ENCODE results near the gene CIDEC. TPM values are rescaled to one million over a fixed set of nuclear protein-coding genes. Genes with fewer than 3 reads are reported as not detected.
A peak's percentile ranks its signal among the peaks of the same experiment; 100 is the strongest.
"Not testable (repeated sequence)": the region's sequence is repeated elsewhere in the genome, so short reads cannot be mapped to it uniquely, and the experiment has no call there.

Gene CIDEC
- total and polyA plus RNA-seq, 2 of the 13 experiments (the other 11 are each of a cell fraction or from before 2014, with no cell fraction given): 2.5 to 10.4 TPM

GRCh38 chr3:9900965-9901415, 20.9 kb upstream of the CIDEC start:
- peak overlapping the region; percentile 97 for H3K4me2 ChIP-seq (ENCODE audit: low read depth, low read length)
- H3K27me3 ChIP-seq (ENCODE audit: control insufficient read depth in 1 of 2, insufficient read depth in 2 of 2, low read length in 2 of 2); in situ Hi-C loops (cut with HindIII; ENCODE audit: extremely low pct_ligation_motif_present, low pct_unique_long_range_greater_than_20kb); H3K9ac ChIP-seq (ENCODE audit: insufficient read depth, low read depth, low read length); CTCF ChIA-PET (ENCODE audit: low intra/inter-chr PET ratio, low total read pairs); ATAC-seq; H2AFZ ChIP-seq (ENCODE audit: low read length); BruUV-seq (replicated peaks); H4K20me1 ChIP-seq (ENCODE audit: insufficient read depth, low read length); H3K36me3 ChIP-seq (replicated peaks in 1 of 2; ENCODE audit: control insufficient read depth in 1 of 2, insufficient read depth in 2 of 2, low read length in 2 of 2); H3K9me3 ChIP-seq (ENCODE audit: low read length); TF ChIP-seq ZHX2 (CRISPR knock-in tag; IDR thresholded peaks at IDR 0.05; ENCODE audit: borderline replicate concordance); CREM (CRISPR knock-in tag; IDR thresholded peaks at IDR 0.05): not testable (repeated sequence)
- intact Hi-C loops (cut with micrococcal nuclease; ENCODE audit: unreplicated experiment): loop anchor here (5.0 kb wide), 1 partner anchor 46 kb away; no protein-coding TSS in a partner anchor
- H3K4me1 ChIP-seq (ENCODE audit: insufficient read depth, low read length): peaks cover 86% of the 10 kb centered on the region
- POLR2A ChIA-PET: interaction anchor here (0.6 to 9.3 kb wide), 10 partner anchors 10 to 264 kb away, joined by 3 to 298 read pairs (median 12); partner anchors contain the start of genes ARPC4, CRELD1, IL17RC and JAGN1
- 10% methylated on average over 6 of the region's 6 CpGs for WGBS (ENCODE audit: low lambda C conversion rate)
- peaks cover 15% of the 10 kb centered on the region for H3K79me2 ChIP-seq (ENCODE audit: insufficient read depth, low read length)
- peak overlapping the region; percentile 100 for H3K27ac ChIP-seq (ENCODE audit: extremely low read length, insufficient read depth, low read length)
- peak; percentile 84 for DNase-seq (ENCODE audit: low spot score)
- peak overlapping the region in 1 of 3 experiments; percentile 92; a peak in 1 of 6 replicates for H3K4me3 ChIP-seq (replicated peaks in 1 of 3; ENCODE audit: insufficient read depth in 1 of 3, low read depth in 2 of 3, low read length in 3 of 3)
- peak; percentile 53 for FAIRE-seq
- 0 out of 2 replicates have a peak, but pooled peaks have one; percentile 26 for TF ChIP-seq ZNF644 (CRISPR knock-in tag; IDR thresholded peaks at IDR 0.05; ENCODE audit: low read depth)
- TF ChIP-seq ZNF460 (CRISPR knock-in tag; IDR thresholded peaks at IDR 0.05; ENCODE audit: borderline replicate concordance): peak; percentile 100
- TF ChIP-seq ZHX2 (IDR thresholded peaks at IDR 0.05; ENCODE audit: low read depth): 0 out of 2 replicates have a peak, but pooled peaks have one; percentile 26
- 0 out of 2 replicates have a peak, but pooled peaks have one; percentile 17 for TF ChIP-seq ZFX (CRISPR knock-in tag; IDR thresholded peaks at IDR 0.05; ENCODE audit: low read depth)
- peak; percentile 69 for TF ChIP-seq ZMYM4 (CRISPR knock-in tag; IDR thresholded peaks at IDR 0.05)
- peak; percentile 81; the same call in 1 of the 2 replicates for TF ChIP-seq GATAD2A (CRISPR knock-in tag; IDR thresholded peaks at IDR 0.05)
- TF ChIP-seq FOXA3 (CRISPR knock-in tag; IDR thresholded peaks at IDR 0.05): peak; percentile 71
- TF ChIP-seq ARID4A (CRISPR knock-in tag; IDR thresholded peaks at IDR 0.05; ENCODE audit: borderline replicate concordance): peak; percentile 38; the same call in 1 of the 2 replicates
- 0 out of 2 replicates have a peak, but pooled peaks have one; percentile 31 for TF ChIP-seq ZNF543 (CRISPR knock-in tag; IDR thresholded peaks at IDR 0.05)
- TF ChIP-seq POGZ (CRISPR knock-in tag; IDR thresholded peaks at IDR 0.05): peak; percentile 76
- TF ChIP-seq CREM (IDR thresholded peaks at IDR 0.05): peak; percentile 71
- peak; percentile 91 for TF ChIP-seq HDAC2 (CRISPR knock-in tag; IDR thresholded peaks at IDR 0.05)

All from HepG2 (cell line).